Neural crest cell (in vitro differentiated cells): ENCODE data around the gene ZSCAN26. TPM values are rescaled to one million over a fixed set of nuclear protein-coding genes. Genes with fewer than 3 reads are reported as not detected.

Source experiments
- DNase-seq: peaks from one replicate; pipeline ENCODE4 v3.0.0; 2021; ENCODE audit warnings: low read depth, mixed read lengths, low spot score
- H3K27ac Mint-ChIP-seq: one replicate; pipeline ENCODE4 v1.8.0; 2021; ENCODE audit warnings: mild to moderate bottlenecking, mixed read lengths; ENCODE audit not compliant: unreplicated experiment
- H3K27me3 Mint-ChIP-seq: 2 replicates; pipeline ENCODE4 v1.8.0; 2021; ENCODE audit warnings: low read depth, mild to moderate bottlenecking, mixed read lengths
- H3K36me3 Mint-ChIP-seq: 2 replicates; pipeline ENCODE4 v1.8.0; 2021; ENCODE audit warnings: low read depth, mild to moderate bottlenecking, mixed read lengths
- H3K4me1 Mint-ChIP-seq: 2 replicates; pipeline ENCODE4 v1.8.0; 2021; ENCODE audit warnings: mixed read lengths
- H3K4me3 Mint-ChIP-seq: one replicate; pipeline ENCODE4 v1.8.0; 2021; ENCODE audit warnings: mild to moderate bottlenecking, mixed read lengths
- H3K9me3 Mint-ChIP-seq: 2 replicates; pipeline ENCODE4 v1.8.0; 2021; ENCODE audit warnings: mixed read lengths
- CTCF ChIP-seq: fragments of 200-600 bp; sonication (generic); conservative IDR thresholded peaks from 2 replicates; pipeline ENCODE4 v1.5.0; 2021; ENCODE audit warnings: antibody characterized with exemption, mild to moderate bottlenecking
- total RNA-seq: library from RNA; stranded (reverse); gene quantifications from 2 replicates; pipeline ENCODE4 v1.2.1, GENCODE V29; 2021

ZSCAN26 gene
- total RNA-seq, 1 donor from 2014 or later = 15.0 TPM

- TF ChIP-seq CTCF = no peak
- no peaks in the 10 kb centered on the region for H3K4me1 Mint-ChIP-seq
- H3K27ac Mint-ChIP-seq = no peak overlapping the region
- peaks cover 19% of the 10 kb centered on the region for H3K36me3 Mint-ChIP-seq
- DNase-seq = no peak
- no peaks in the 10 kb centered on the region for H3K27me3 Mint-ChIP-seq
- H3K9me3 Mint-ChIP-seq = no peaks in the 10 kb centered on the region
- no peak overlapping the region for H3K4me3 Mint-ChIP-seq
Measured at GRCh38 chr6:28239636-28240035, 27.3 kb upstream of the ZSCAN26 start.

GRCh38 chr6:28240471-28240870, 26.5 kb upstream of the ZSCAN26 start:
- Mint-ChIP-seq H3K4me3 (no peak overlapping the region), H3K27me3 (no peaks in the 10 kb centered on the region)
- no peak for TF ChIP-seq CTCF

GRCh38 chr6:28243946-28244345, 23.0 kb upstream of the ZSCAN26 start:
- Mint-ChIP-seq H3K36me3 (peaks cover 10% of the 10 kb centered on the region), H3K27me3 (no peaks in the 10 kb centered on the region), H3K9me3 (no peaks in the 10 kb centered on the region)

More at GRCh38 chr6:28240471-28240870, 26.5 kb upstream of the ZSCAN26 start:
- H3K27ac Mint-ChIP-seq = no peak overlapping the region
- H3K9me3 Mint-ChIP-seq = no peaks in the 10 kb centered on the region
- H3K36me3 Mint-ChIP-seq = peaks cover 16% of the 10 kb centered on the region
- no peaks in the 10 kb centered on the region for H3K4me1 Mint-ChIP-seq
- DNase-seq = no peak

GRCh38 chr6:28245206-28245941, 21.6 kb upstream of the ZSCAN26 start:
- Mint-ChIP-seq H3K9me3 (no peaks in the 10 kb centered on the region), H3K36me3 (peaks cover 10% of the 10 kb centered on the region), H3K4me3 (peak overlapping the region; percentile 41), H3K27ac (no peak overlapping the region), H3K4me1 (peaks cover 3% of the 10 kb centered on the region), H3K27me3 (no peaks in the 10 kb centered on the region)
- no peak for DNase-seq
- TF ChIP-seq CTCF = no peak

More at GRCh38 chr6:28243946-28244345, 23.0 kb upstream of the ZSCAN26 start:
- H3K4me3 Mint-ChIP-seq = no peak overlapping the region
- DNase-seq = no peak
- no peaks in the 10 kb centered on the region for H3K4me1 Mint-ChIP-seq
- H3K27ac Mint-ChIP-seq = no peak overlapping the region
- no peak for TF ChIP-seq CTCF

- no peak overlapping the region for H3K27ac Mint-ChIP-seq
- no peaks in the 10 kb centered on the region for H3K9me3 Mint-ChIP-seq
- no peak overlapping the region for H3K4me3 Mint-ChIP-seq
- peaks cover 24% of the 10 kb centered on the region for H3K4me1 Mint-ChIP-seq
- H3K36me3 Mint-ChIP-seq = peaks cover 13% of the 10 kb centered on the region
- no peaks in the 10 kb centered on the region for H3K27me3 Mint-ChIP-seq
- no peak for DNase-seq
- TF ChIP-seq CTCF = no peak
Measured at GRCh38 chr6:28248916-28249315, 18.0 kb upstream of the ZSCAN26 start.
